H1 (cell line): ENCODE data around the gene NXPH4. TPM values are rescaled to one million over a fixed set of nuclear protein-coding genes. Genes with fewer than 3 reads are reported as not detected.
A peak's percentile ranks its signal among the peaks of the same experiment; 100 is the strongest.

Experiments
- EZH2 ChIP-seq: fragments of 200-600 bp; sonication (generic); IDR thresholded peaks from 2 replicates; pipeline ENCODE4 v1.7.1; 2012; ENCODE audit warnings: low read depth, mild to moderate bottlenecking, moderate library complexity, low read length, inconsistent platforms; ENCODE audit not compliant: severe bottlenecking
- GTF2F1 ChIP-seq: IDR thresholded peaks from 2 replicates; pipeline ENCODE4 v1.6.1; 2012; ENCODE audit warnings: low read depth, low read length, improper control_type of control experiment, borderline replicate concordance
- HDAC2 ChIP-seq, 2 experiments: fragments of 300-600 bp in 1 of 2; sonication (generic) in 1 of 2; IDR thresholded peaks; 2 replicates each; pipeline ENCODE4 v1.6.1; 2011 to 2012; ENCODE audit warnings: low read depth in 2 of 2, low read length in 2 of 2, mild to moderate bottlenecking in 2 of 2, moderate library complexity in 2 of 2, borderline replicate concordance in 1 of 2, inconsistent platforms in 1 of 2
- NANOG ChIP-seq: IDR thresholded peaks from 2 replicates; pipeline ENCODE4 v1.6.1; 2011; ENCODE audit warnings: low read length, low read depth, mild to moderate bottlenecking, inconsistent platforms; ENCODE audit not compliant: insufficient read depth, poor library complexity, severe bottlenecking
- SP4 ChIP-seq: IDR thresholded peaks from 2 replicates; pipeline ENCODE4 v1.6.1; 2012; ENCODE audit warnings: low read length, inconsistent platforms
- microRNA counts: library from miRNA; unstranded; fragments of <30 nt; microRNA quantifications from one replicate; lab custom pipeline; 2015
- microRNA-seq, 2 experiments: library from miRNA; unstranded; fragments of <30 nt; microRNA quantifications; one replicate each; pipeline versions ENCODE4 to v1.2.0, GENCODE V29; 2016 to 2020; ENCODE audit warnings: borderline microRNAs expressed in 2 of 2, borderline number of aligned reads in 2 of 2, borderline replicate concordance in 1 of 2
- polyA plus RNA-seq, 7 experiments: library from polyadenylated mRNA; depleted of rRNA in 3 of 7; stranded (reverse) in 5 of 7; unstranded in 2 of 7; fragments of >200 nt in 5 of 7; fragments of 200-250 nt in 2 of 7; gene quantifications; 1 replicate in 5 of 7; 2 replicates in 1 of 7; 4 replicates in 1 of 7; pipeline versions ENCODE4 v1.2.1 to v1.2.3, GENCODE V29; 2011 to 2013; ENCODE audit warnings: missing spikeins in 2 of 7, mixed read lengths in 2 of 7
- small RNA-seq: library from polyadenylated mRNA; stranded (forward); fragments of <200 nt; extraction: miRNeasy Mini kit (QIAGEN cat#:217004); gene quantifications from one replicate; pipeline ENCODE3, GENCODE V24; 2013; ENCODE audit not compliant: insufficient read depth
- total RNA-seq: library from RNA; stranded (reverse); fragmentation: NEBNext Ultra II Directional; extraction: Animal tissue kit (Norgen Biotek cat#: 25700); gene quantifications from 2 replicates; pipeline ENCODE4 v1.2.1, GENCODE V29; 2021
- TF ChIP-seq, protein P1 (sequence below): IDR thresholded peaks from 2 replicates; pipeline ENCODE4 v1.6.1; 2011; ENCODE audit warnings: low read length, improper control_type of control experiment

Gene NXPH4
- total and polyA plus RNA-seq, 2 of the 8 experiments (the other 6 are each of a cell fraction or from before 2014, with no cell fraction given), result 0.92 to 1.7 TPM

DNA sequence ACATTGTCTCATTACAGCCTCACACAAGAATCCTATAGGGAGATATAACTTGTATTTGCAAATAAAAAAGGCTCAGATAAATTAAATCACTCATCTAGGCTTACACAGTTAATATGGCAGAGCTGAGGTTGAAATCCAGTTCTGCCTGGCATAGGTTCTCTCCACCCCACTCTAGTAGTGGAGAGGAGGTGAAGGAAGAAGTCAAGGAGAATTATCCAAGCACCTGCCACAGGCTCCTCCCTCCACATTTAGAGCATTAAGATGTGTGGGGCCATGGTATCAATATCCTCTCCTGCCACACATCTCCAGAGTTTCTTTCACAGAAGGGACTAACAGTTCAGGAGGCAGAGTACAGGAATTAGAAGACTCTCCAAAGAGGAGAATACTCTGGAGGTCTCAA lies 56.9 kb downstream of the NXPH4 start (continued):
- TF ChIP-seq, protein P1, sequence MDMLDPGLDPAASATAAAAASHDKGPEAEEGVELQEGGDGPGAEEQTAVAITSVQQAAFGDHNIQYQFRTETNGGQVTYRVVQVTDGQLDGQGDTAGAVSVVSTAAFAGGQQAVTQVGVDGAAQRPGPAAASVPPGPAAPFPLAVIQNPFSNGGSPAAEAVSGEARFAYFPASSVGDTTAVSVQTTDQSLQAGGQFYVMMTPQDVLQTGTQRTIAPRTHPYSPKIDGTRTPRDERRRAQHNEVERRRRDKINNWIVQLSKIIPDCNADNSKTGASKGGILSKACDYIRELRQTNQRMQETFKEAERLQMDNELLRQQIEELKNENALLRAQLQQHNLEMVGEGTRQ, result no peak
- no peak for TF ChIP-seq NANOG
- no peak for TF ChIP-seq GTF2F1
- no peak for TF ChIP-seq EZH2
- no peak for TF ChIP-seq HDAC2 (IDR thresholded peaks at IDR 0.05; ENCODE audit: borderline replicate concordance in 1 of 2, low read depth in 2 of 2, low read length in 2 of 2)
- no peak for TF ChIP-seq SP4
- TF ChIP-seq, all 59 proteins: peak for 0

MicroRNA genes within 50 kb of the gene (microRNA counts, 767-probe panel; counts per million panel counts)
- 879 counts per million, percentile 95 among the panel's probes with 10 or more counts for microRNA hsa-miR-1228-3p (lab: Ali Mortazavi, UCI)

Small RNA genes within 50 kb of the gene (microRNA-seq; reads per million reads assigned to microRNA genes)
- gene MIR1228, result 0.20 to 1.1 reads per million in 2 experiments

Small RNA genes within 50 kb of the gene (small RNA-seq; reads per million reads assigned to genes)
- gene MIR1228, result 5.0 reads per million, percentile 61 among the genes with 10 or more reads in this experiment

Other genes starting within 250 kb of the NXPH4 start
- 24.5 and 25.0 TPM in 2 replicates for gene ZBTB39, start 210.2 kb upstream of the NXPH4 start, total RNA-seq
- 19.3 and 21.0 TPM in 2 replicates for gene ZBTB39, start 210.2 kb upstream of the NXPH4 start, polyA plus RNA-seq (2011; rRNA removed)
- gene TAC3, start 200.3 kb upstream of the NXPH4 start, total RNA-seq, result 9.7 and 11.7 TPM in 2 replicates
- 36.0 and 45.3 TPM in 2 replicates for gene TAC3, start 200.3 kb upstream of the NXPH4 start, polyA plus RNA-seq (2011; rRNA removed)
- gene MYO1A, start 166.7 kb upstream of the NXPH4 start, total RNA-seq, result 0.52 and 0.54 TPM in 2 replicates
- 0.60 and 0.77 TPM in 2 replicates for gene MYO1A, start 166.7 kb upstream of the NXPH4 start, polyA plus RNA-seq (2011; rRNA removed)
- gene NEMP1, start 138.0 kb upstream of the NXPH4 start, total RNA-seq, result 41.6 and 43.2 TPM in 2 replicates
- gene NEMP1, start 138.0 kb upstream of the NXPH4 start, polyA plus RNA-seq (2011; rRNA removed), result 21.3 and 30.1 TPM in 2 replicates
- 20.6 and 20.9 TPM in 2 replicates for gene NAB2, start 127.7 kb upstream of the NXPH4 start, total RNA-seq
- 23.5 and 30.8 TPM in 2 replicates for gene NAB2, start 127.7 kb upstream of the NXPH4 start, polyA plus RNA-seq (2011; rRNA removed)
- 26.8 and 32.9 TPM in 2 replicates for gene STAT6, start 105.4 kb upstream of the NXPH4 start, total RNA-seq
- gene STAT6, start 105.4 kb upstream of the NXPH4 start, polyA plus RNA-seq (2011; rRNA removed), result 38.7 and 52.2 TPM in 2 replicates
- gene LRP1, start 88.3 kb upstream of the NXPH4 start, total RNA-seq, result 92.5 and 99.1 TPM in 2 replicates
- 35.3 and 59.0 TPM in 2 replicates for gene LRP1, start 88.3 kb upstream of the NXPH4 start, polyA plus RNA-seq (2011; rRNA removed)
- gene LRP1-AS, start 69.2 kb upstream of the NXPH4 start, total RNA-seq, result not detected in 2 replicates
- gene LRP1-AS, start 69.2 kb upstream of the NXPH4 start, polyA plus RNA-seq (2011; rRNA removed), result not detected in 2 replicates
- 274 and 283 TPM in 2 replicates for gene SHMT2, start 12.9 kb downstream of the NXPH4 start, total RNA-seq
- gene SHMT2, start 12.9 kb downstream of the NXPH4 start, polyA plus RNA-seq (2011; rRNA removed), result 520 and 847 TPM in 2 replicates
- 1.3 and 1.9 TPM in 2 replicates for gene STAC3, start 34.4 kb downstream of the NXPH4 start, total RNA-seq
- gene STAC3, start 34.4 kb downstream of the NXPH4 start, polyA plus RNA-seq (2011; rRNA removed), result 0.70 and 0.77 TPM in 2 replicates
- 23.7 and 27.0 TPM in 2 replicates for gene R3HDM2, start 214.2 kb downstream of the NXPH4 start, total RNA-seq
- gene R3HDM2, start 214.2 kb downstream of the NXPH4 start, polyA plus RNA-seq (2011; rRNA removed), result 25.6 and 37.1 TPM in 2 replicates
- not detected in 2 replicates for gene INHBC, start 218.0 kb downstream of the NXPH4 start, total RNA-seq
- 0.15 and 0.30 TPM in 2 replicates for gene INHBC, start 218.0 kb downstream of the NXPH4 start, polyA plus RNA-seq (2011; rRNA removed)
- gene INHBE, start 238.5 kb downstream of the NXPH4 start, total RNA-seq, result 7.0 and 10.2 TPM in 2 replicates
- gene INHBE, start 238.5 kb downstream of the NXPH4 start, polyA plus RNA-seq (2011; rRNA removed), result 18.8 and 31.9 TPM in 2 replicates
- gene GLI1, start 243.0 kb downstream of the NXPH4 start, total RNA-seq, result 20.6 and 23.5 TPM in 2 replicates
- 25.3 and 31.0 TPM in 2 replicates for gene GLI1, start 243.0 kb downstream of the NXPH4 start, polyA plus RNA-seq (2011; rRNA removed)